Ovary (tissue), 9 donors: ENCODE measurements around the gene DENND1A. TPM values are rescaled to one million over a fixed set of nuclear protein-coding genes. Genes with fewer than 3 reads are reported as not detected.

Experiments used
- DNase-seq, 5 donors: peaks; one replicate each; pipeline ENCODE4 v3.0.0-alpha.2; 2019 to 2020
- H3K27ac ChIP-seq, 2 donors: fragments of 200-600 bp; one replicate each; pipeline versions ENCODE4 v1.5.1 to v1.8.0; 2019 to 2022
- H3K27me3 ChIP-seq: fragments of 200-600 bp; one replicate; pipeline ENCODE4 v1.8.0; 2022
- H3K36me3 ChIP-seq: fragments of 200-600 bp; sonication (generic); one replicate; pipeline ENCODE4 v1.5.1; 2019
- H3K4me1 ChIP-seq: one replicate; pipeline ENCODE4 v1.8.1; 2013; ENCODE audit warnings: mild to moderate bottlenecking, moderate library complexity; ENCODE audit not compliant: insufficient read depth
- H3K4me3 ChIP-seq: fragments of 200-600 bp; sonication (generic); one replicate; pipeline ENCODE4 v1.5.1; 2017
- H3K9me3 ChIP-seq, 2 donors: fragments of 200-600 bp in 1 of 2; sonication (generic) in 1 of 2; one replicate each; pipeline versions ENCODE4 v1.5.1 to v1.8.1; 2013 to 2019; ENCODE audit warnings: mild to moderate bottlenecking in 1 of 2, moderate library complexity in 1 of 2
- CTCF ChIP-seq, 3 donors: fragments of 450-650 bp in 2 of 3; fragments of 200-600 bp in 1 of 3; IDR thresholded peaks; one replicate each; pipeline versions ENCODE4 v1.5.1 to v1.8.0; 2016 to 2022; ENCODE audit warnings: antibody characterized with exemption in 3 of 3, mild to moderate bottlenecking in 1 of 3
- EP300 ChIP-seq: sonication (generic); formaldehyde crosslinking; IDR thresholded peaks from one replicate; pipeline ENCODE4 v1.6.1; 2017; ENCODE audit warnings: antibody characterized with exemption
- POLR2A ChIP-seq: fragments of 450-650 bp; IDR thresholded peaks from one replicate; pipeline ENCODE4 v1.6.1; 2017; ENCODE audit warnings: antibody characterized with exemption, mild to moderate bottlenecking, moderate library complexity
- WGBS, 3 donors: extraction: QIAGEN DNeasy Blood & Tissue Kit in 1 of 3; methylation state at CpG; one replicate each; pipeline versions ENCODE4 v1.1.5 to v1.1.7; 2013 to 2017; 5-methylcytosine and 5-hydroxymethylcytosine counted together
- intact Hi-C, 4 donors: fragments of 100-400 bp; cut with DNase I; formaldehyde crosslinking; loops; one replicate each; pipeline versions ENCODE4 v1.11.0 to v1.15.1; 2022 to 2023
- polyA plus RNA-seq, 2 donors: library from polyadenylated mRNA; stranded (reverse); fragments of 200-250 nt in 1 of 2; fragments of 350-450 nt in 1 of 2; fragmentation: Illumina TruSeq in 1 of 2; extraction: RNeasy Lipid Tissue Mini Kit (QIAGEN cat#74804) in 1 of 2; gene quantifications; one replicate each; pipeline ENCODE4 v1.2.3, GENCODE V29; 2013 to 2014
- total RNA-seq, 7 donors: library from RNA; depleted of rRNA in 2 of 7; stranded (reverse); fragments of >200 nt in 2 of 7; fragmentation: NEBNext Ultra II Directional in 3 of 7; extraction: Animal tissue kit (Norgen Biotek cat#: 25700) in 3 of 7; gene quantifications; one replicate each; pipeline versions ENCODE4 v1.1.0 to v1.2.4, GENCODE V29; 2016 to 2023
- donor health status: DM: no; HTN: no; CAD: no; lungs with moderate emphysema.
- donor health status: DM: no; HTN: no; CAD: no.
- donor health status: Bipolar disorder and iron deficiency.
- donor health status: DM: yes; HTN: yes; CAD: no.
- donor health status: DM: no; HTN: no; CAD: no.
- donor health status: DM: yes; HTN: yes; CAD: no.

Gene DENND1A
- total and polyA plus RNA-seq, 9 donors = 10.4 to 24.5 (median 17.1) TPM

GRCh38 chr9:123414204-123414603, 515.7 kb downstream of the DENND1A start:
- Histone ChIP-seq H3K4me3 (no peak overlapping the region), H3K27me3 (no peaks in the 10 kb centered on the region), H3K36me3 (no peaks in the 10 kb centered on the region), H3K27ac (no peak overlapping the region), H3K4me1 (no peaks in the 10 kb centered on the region), H3K9me3 (no peaks in the 10 kb centered on the region)
- 85 to 96% (median 96%) methylated on average over 7 of the region's 7 CpGs for WGBS, 3 donors
- DNase-seq = no peak
- intact Hi-C loops = no loop called here
- TF ChIP-seq POLR2A (no peak), CTCF (IDR thresholded peaks at IDR 0.05) (no peak)

GRCh38 chr9:123412171-123412820, 517.6 kb downstream of the DENND1A start:
- TF ChIP-seq POLR2A (no peak), CTCF (IDR thresholded peaks at IDR 0.05) (no peak), EP300 (no peak)
- no peaks in the 10 kb centered on the region for H3K9me3 ChIP-seq
- H3K4me3 ChIP-seq = no peak overlapping the region
- DNase-seq = no peak
- no peaks in the 10 kb centered on the region for H3K36me3 ChIP-seq
- 86 to 93% (median 87%) methylated on average over 18 of the region's 18 CpGs for WGBS, 3 donors
- no peaks in the 10 kb centered on the region for H3K27me3 ChIP-seq
- no peaks in the 10 kb centered on the region for H3K4me1 ChIP-seq
- H3K27ac ChIP-seq = no peak overlapping the region
- intact Hi-C loops = no loop called here

- TF ChIP-seq CTCF (IDR thresholded peaks at IDR 0.05) = no peak
- no peak for TF ChIP-seq EP300
- TF ChIP-seq POLR2A = no peak
- intact Hi-C loops = no loop called here
- H3K36me3 ChIP-seq = no peaks in the 10 kb centered on the region
- H3K4me1 ChIP-seq = no peaks in the 10 kb centered on the region
- WGBS, 3 donors = 90 to 94% (median 94%) methylated on average over 11 of the region's 11 CpGs
- no peaks in the 10 kb centered on the region for H3K9me3 ChIP-seq
- H3K27me3 ChIP-seq = no peaks in the 10 kb centered on the region
- H3K27ac ChIP-seq = no peak overlapping the region
- H3K4me3 ChIP-seq = no peak overlapping the region
- DNase-seq = no peak
Measured at GRCh38 chr9:123411636-123412035, 518.3 kb downstream of the DENND1A start.

- Histone ChIP-seq H3K4me3 (no peak overlapping the region), H3K27me3 (no peaks in the 10 kb centered on the region), H3K27ac (no peak overlapping the region), H3K4me1 (no peaks in the 10 kb centered on the region), H3K36me3 (no peaks in the 10 kb centered on the region), H3K9me3 (no peaks in the 10 kb centered on the region)
- intact Hi-C loops = no loop called here
- 96 to 97% (median 97%) methylated on average over 10 of the region's 10 CpGs for WGBS, 3 donors
- no peak for TF ChIP-seq EP300
- no peak for TF ChIP-seq CTCF (IDR thresholded peaks at IDR 0.05)
- TF ChIP-seq POLR2A = no peak
- no peak for DNase-seq
Measured at GRCh38 chr9:123411191-123411590, 518.7 kb downstream of the DENND1A start.
